Adipose tissue (tissue), 3 donors: ENCODE measurements around the gene GRK4. TPM values are rescaled to one million over a fixed set of nuclear protein-coding genes. Genes with fewer than 3 reads are reported as not detected.
"Not testable (repeated sequence)": the region's sequence is repeated elsewhere in the genome, so short reads cannot be mapped to it uniquely, and the experiment has no call there.

ENCODE experiments used
- H3K27ac ChIP-seq: one replicate; pipeline ENCODE4 v1.5.1; 2013; ENCODE audit warnings: low read depth, low read length
- WGBS, 3 donors: extraction: QIAGEN DNeasy Blood & Tissue Kit; methylation state at CpG; one replicate each; pipeline ENCODE4 v1.1.7; 2013; 5-methylcytosine and 5-hydroxymethylcytosine counted together
- polyA plus RNA-seq, 3 donors: library from polyadenylated mRNA; stranded (reverse); fragments of 200-250 nt; gene quantifications; one replicate each; pipeline ENCODE4 v1.2.3, GENCODE V29; 2013
- donor health status: healthy with polysubstance abuse.
- donor health status: Bipolar disorder and iron deficiency.
- donor health status: healthy.

Gene GRK4
- polyA plus RNA-seq, 3 donors = 3.4 to 5.4 (median 3.4) TPM

GRCh38 chr4:2982012-2982411, 18.6 kb downstream of the GRK4 start:
- 84 to 95% (median 91%) methylated on average over 4 of the region's 4 CpGs for WGBS, 3 donors
- H3K27ac ChIP-seq = no peak overlapping the region

GRCh38 chr4:2983715-2984114, 20.3 kb downstream of the GRK4 start:
- 88 to 92% (median 89%) methylated on average over 7 of the region's 7 CpGs for WGBS, 3 donors
- H3K27ac ChIP-seq = not testable (repeated sequence)

GRCh38 chr4:2991243-2991642, 27.9 kb downstream of the GRK4 start:
- no peak overlapping the region for H3K27ac ChIP-seq
- 91 to 98% (median 94%) methylated on average over 4 of the region's 4 CpGs for WGBS, 3 donors

GRCh38 chr4:2994917-2995316, 31.5 kb downstream of the GRK4 start:
- no peak overlapping the region for H3K27ac ChIP-seq
- 95 to 100% (median 99%) methylated on average over 4 of the region's 4 CpGs for WGBS, 3 donors

GRCh38 chr4:2995546-2996265, 32.3 kb downstream of the GRK4 start:
- 71 to 80% (median 71%) methylated on average over 4 of the region's 4 CpGs for WGBS, 3 donors
- H3K27ac ChIP-seq = no peak overlapping the region

GRCh38 chr4:2996415-2996814, 33.0 kb downstream of the GRK4 start:
- H3K27ac ChIP-seq = no peak overlapping the region
- 97% methylated on average over 4 of the region's 4 CpGs for WGBS, 3 donors

- 94 to 99% (median 94%) methylated on average over 2 of the region's 2 CpGs for WGBS, 3 donors
- H3K27ac ChIP-seq = no peak overlapping the region
These were observed 44.4 kb downstream of the GRK4 start for GRCh38 chr4:3007724-3008123.

GRCh38 chr4:3009422-3009821, 46.1 kb downstream of the GRK4 start:
- no peak overlapping the region for H3K27ac ChIP-seq
- whole genome bisulfite sequencing, 3 donors = 70 to 85% (median 81%) methylated on average over 7 of the region's 7 CpGs

- 71 to 91% (median 83%) methylated on average over 2 of the region's 2 CpGs for WGBS, 3 donors
These were observed 47.2 kb downstream of the GRK4 start for GRCh38 chr4:3010577-3010976.

GRCh38 chr4:3010998-3011397, 47.6 kb downstream of the GRK4 start:
- 61 to 83% (median 80%) methylated on average over 5 of the region's 5 CpGs for WGBS, 3 donors
- no peak overlapping the region for H3K27ac ChIP-seq

More at GRCh38 chr4:3010577-3010976, 47.2 kb downstream of the GRK4 start:
- H3K27ac ChIP-seq = no peak overlapping the region

GRCh38 chr4:3011456-3012220, 48.3 kb downstream of the GRK4 start:
- H3K27ac ChIP-seq = no peak overlapping the region
- 88 to 89% (median 89%) methylated on average over 17 of the region's 17 CpGs for WGBS, 3 donors

GRCh38 chr4:3013323-3013722, 50.0 kb downstream of the GRK4 start:
- no peak overlapping the region for H3K27ac ChIP-seq
- 60 to 92% (median 86%) methylated on average over 7 of the region's 7 CpGs for WGBS, 3 donors

- H3K27ac ChIP-seq = no peak overlapping the region
- WGBS, 3 donors = 37 to 84% (median 80%) methylated on average over 8 of the region's 8 CpGs
These were observed 50.5 kb downstream of the GRK4 start for GRCh38 chr4:3013839-3014350.

GRCh38 chr4:3016961-3017360, 53.6 kb downstream of the GRK4 start:
- 81 to 91% (median 85%) methylated on average over 4 of the region's 4 CpGs for WGBS, 3 donors
- no peak overlapping the region for H3K27ac ChIP-seq

GRCh38 chr4:3017504-3017903, 54.1 kb downstream of the GRK4 start:
- WGBS, 3 donors = 62 to 86% (median 66%) methylated on average over 4 of the region's 4 CpGs
- H3K27ac ChIP-seq = no peak overlapping the region

- 89 to 95% (median 94%) methylated on average over 13 of the region's 13 CpGs for WGBS, 3 donors
These were observed 55.9 kb downstream of the GRK4 start for GRCh38 chr4:3019145-3019846.

GRCh38 chr4:3021127-3021526, 57.8 kb downstream of the GRK4 start:
- no peak overlapping the region for H3K27ac ChIP-seq
- 72 to 74% (median 72%) methylated on average over 6 of the region's 6 CpGs for WGBS, 3 donors

More at GRCh38 chr4:3019145-3019846, 55.9 kb downstream of the GRK4 start:
- H3K27ac ChIP-seq = no peak overlapping the region

- no peak overlapping the region for H3K27ac ChIP-seq
- WGBS, 3 donors = 86 to 95% (median 89%) methylated on average over 8 of the region's 8 CpGs
These were observed 58.3 kb downstream of the GRK4 start for GRCh38 chr4:3021627-3022026.

GRCh38 chr4:3022112-3022511, 58.7 kb downstream of the GRK4 start:
- H3K27ac ChIP-seq = no peak overlapping the region
- 85 to 98% (median 94%) methylated on average over 8 of the region's 8 CpGs for WGBS, 3 donors
